ENCODE results near the gene HNRNPU.
"Not testable (repeated sequence)": the region's sequence is repeated elsewhere in the genome, so short reads cannot be mapped to it uniquely, and the experiment has no call there.

- TF ChIP-seq CTCF, POLR2AphosphoS5 (IDR thresholded peaks at IDR 0.05): not testable (repeated sequence)
These were observed 31.1 kb downstream of the HNRNPU start for GRCh38 chr1:244833260-244833659.

Measured in breast epithelium (tissue), 3 donors.